SK-N-SH (cell line): ENCODE measurements around the gene ACTR1A. TPM values are rescaled to one million over a fixed set of nuclear protein-coding genes. Genes with fewer than 3 reads are reported as not detected.

Experiments
- CTCF ChIA-PET: fragments of 300-600, 350-600 bp; formaldehyde crosslinking; extraction: SDS; loops from one replicate; lab custom pipeline; 2021; lab: Yijun Ruan, JAX
- POLR2A ChIA-PET: fragments of 350-600 bp; sonication (Branson Sonifier 250); formaldehyde crosslinking; extraction: SDS; loops from one replicate; lab custom pipeline; 2020; ENCODE audit warnings: antibody characterized with exemption, inconsistent platforms; lab: Yijun Ruan, JAX
- DNase-seq: peaks from one replicate; pipeline ENCODE4 v3.0.0; 2012
- H2AFZ ChIP-seq: fragments of 200-600 bp; sonication (generic); 2 replicates; pipeline ENCODE4 v1.8.1; 2016; ENCODE audit warnings: antibody characterized with exemption, mild to moderate bottlenecking, low read depth
- H3F3A ChIP-seq: fragments of 200-600 bp; sonication (generic); replicated peaks from 2 replicates; pipeline ENCODE3; 2016; ENCODE audit warnings: antibody characterized with exemption, mild to moderate bottlenecking; ENCODE audit not compliant: insufficient read depth
- H3K27ac ChIP-seq, 2 experiments: fragments of 200-500 bp in 1 of 2; fragments of 200-600 bp in 1 of 2; sonication (Bioruptor generic) in 1 of 2; sonication (generic), shearing (Covaris generic) in 1 of 2; 2 replicates each; pipeline versions ENCODE4 v1.5.1 to v1.6.1; 2014 to 2016; ENCODE audit warnings: low read depth in 2 of 2, inconsistent platforms in 1 of 2, low read length in 1 of 2, mild to moderate bottlenecking in 1 of 2, mixed read lengths in 1 of 2
- H3K27me3 ChIP-seq: fragments of 200-600 bp; sonication (generic), shearing (Covaris generic); 2 replicates; pipeline ENCODE4 v1.6.1; 2016; ENCODE audit warnings: mixed run types; ENCODE audit not compliant: insufficient read depth
- H3K36me3 ChIP-seq, 2 experiments: fragments of 200-500 bp in 1 of 2; fragments of 200-600 bp in 1 of 2; sonication (Bioruptor generic) in 1 of 2; sonication (generic) in 1 of 2; replicated peaks in 1 of 2; 2 replicates each; pipeline versions ENCODE3 to v1.5.1; 2014 to 2016; ENCODE audit warnings: low read length in 1 of 2, mild to moderate bottlenecking in 1 of 2; ENCODE audit not compliant: insufficient read depth in 2 of 2, control insufficient read depth in 1 of 2
- H3K4me1 ChIP-seq, 2 experiments: fragments of 200-500 bp in 1 of 2; fragments of 200-600 bp in 1 of 2; sonication (Bioruptor generic) in 1 of 2; sonication (generic), shearing (Covaris generic) in 1 of 2; 2 replicates each; pipeline versions ENCODE4 v1.5.1 to v1.6.1; 2014 to 2016; ENCODE audit warnings: low read depth in 1 of 2, low read length in 1 of 2, mixed run types in 1 of 2; ENCODE audit not compliant: insufficient read depth in 2 of 2, control insufficient read depth in 1 of 2
- H3K4me2 ChIP-seq: fragments of 200-600 bp; sonication (generic), shearing (Covaris generic); 2 replicates; pipeline ENCODE4 v1.6.1; 2017; ENCODE audit warnings: mixed run types
- H3K4me3 ChIP-seq, 2 experiments: fragments of 200-500 bp in 1 of 2; fragments of 200-600 bp in 1 of 2; sonication (Bioruptor generic) in 1 of 2; sonication (generic), shearing (Covaris generic) in 1 of 2; 2 replicates each; pipeline versions ENCODE4 v1.5.1 to v1.8.1; 2014 to 2016; ENCODE audit warnings: low read depth in 2 of 2, inconsistent platforms in 1 of 2, low read length in 1 of 2, mild to moderate bottlenecking in 1 of 2, mixed read lengths in 1 of 2, moderate library complexity in 1 of 2
- H3K79me2 ChIP-seq: fragments of 200-600 bp; sonication (generic); 2 replicates; pipeline ENCODE4 v1.8.1; 2017; ENCODE audit warnings: mild to moderate bottlenecking; ENCODE audit not compliant: insufficient read depth
- H3K9ac ChIP-seq: fragments of 200-600 bp; sonication (generic); 2 replicates; pipeline ENCODE4 v1.6.1; 2017; ENCODE audit warnings: mixed run types
- H3K9me2 ChIP-seq: fragments of 200-600 bp; sonication (generic); 2 replicates; pipeline ENCODE4 v1.6.1; 2017; ENCODE audit warnings: mixed run types
- H3K9me3 ChIP-seq: fragments of 200-600 bp; sonication (generic); 2 replicates; pipeline ENCODE4 v1.6.1; 2017; ENCODE audit warnings: mixed run types, mild to moderate bottlenecking, moderate library complexity
- H4K20me1 ChIP-seq: fragments of 200-600 bp; sonication (generic); 2 replicates; pipeline ENCODE4 v1.6.1; 2017; ENCODE audit warnings: mild to moderate bottlenecking, mixed run types; ENCODE audit not compliant: insufficient read depth
- EZH2phosphoT487 ChIP-seq: fragments of 200-600 bp; sonication (generic); IDR thresholded peaks from 2 replicates; pipeline ENCODE4 v1.6.1; 2017; ENCODE audit warnings: low read depth, mixed run types, mild to moderate bottlenecking, antibody characterized with exemption, moderate library complexity, borderline replicate concordance
- FOSL2 ChIP-seq: IDR thresholded peaks from 2 replicates; pipeline ENCODE4 v1.4.0; 2012; ENCODE audit warnings: low read depth, mild to moderate bottlenecking, moderate library complexity, borderline replicate concordance
- GABPA ChIP-seq: IDR thresholded peaks from 2 replicates; pipeline ENCODE4 v1.4.0; 2012; ENCODE audit warnings: low read depth, mild to moderate bottlenecking
- NFIC ChIP-seq: IDR thresholded peaks from 2 replicates; pipeline ENCODE4 v1.4.0; 2012; ENCODE audit warnings: borderline replicate concordance
- NRF1 ChIP-seq: IDR thresholded peaks from 2 replicates; pipeline ENCODE4 v1.6.1; 2012; ENCODE audit warnings: low read depth, mild to moderate bottlenecking, low read length
- WGBS: methylation state at CpG from one replicate; pipeline ENCODE4 v1.1.6; 2017; ENCODE audit warnings: low lambda C conversion rate; 5-methylcytosine and 5-hydroxymethylcytosine counted together
- polyA plus RNA-seq, 3 experiments: library from polyadenylated mRNA; depleted of rRNA; stranded (reverse); fragments of >200 nt; gene quantifications; 2 replicates each; pipeline ENCODE4 v1.2.3, GENCODE V29; 2012
- TF ChIP-seq, protein P1 (sequence below): IDR thresholded peaks from 2 replicates; pipeline ENCODE4 v1.4.0; 2012; ENCODE audit warnings: low read depth, borderline replicate concordance
- TF ChIP-seq, protein P2 (sequence below): IDR thresholded peaks from 2 replicates; pipeline ENCODE4; 2012

ACTR1A gene
- polyA plus RNA-seq, 1 of the 3 experiments (the other 2 are of a cell fraction) = 106 TPM

DNA sequence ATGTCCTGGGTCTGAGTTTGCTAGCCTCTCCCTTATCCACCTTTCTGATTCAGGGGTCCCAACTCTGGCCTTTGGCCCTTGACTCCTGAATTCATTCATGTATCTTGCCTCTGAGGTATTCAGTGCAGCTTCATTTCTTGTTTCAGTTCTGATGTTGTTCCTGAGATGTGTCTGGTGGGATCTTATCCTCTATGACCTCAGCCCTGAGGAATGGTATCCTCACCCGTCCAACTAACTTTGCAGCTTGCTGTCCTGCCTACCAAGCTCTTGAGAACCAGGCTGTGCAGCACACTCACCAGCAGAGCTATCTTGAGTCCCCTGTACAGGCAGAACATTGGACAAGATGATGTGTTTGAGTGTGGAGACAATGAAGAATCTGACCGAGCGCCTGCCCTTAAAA lies 15.0 kb upstream of the ACTR1A start:
- H3K9ac ChIP-seq = no peak overlapping the region
- ChIA-PET POLR2A (no interaction called here), CTCF (interaction anchor here (1.1 to 1.5 kb wide), 3 partner anchors 17 to 123 kb away, joined by 3 to 6 read pairs (median 3); no protein-coding TSS in a partner anchor)
- WGBS = 62% methylated on average over 3 of the region's 3 CpGs
- H3K36me3 ChIP-seq = peaks cover 2 to 9% of the 10 kb centered on the region in 2 experiments
- H3K4me2 ChIP-seq = peak overlapping the region; percentile 27
- TF ChIP-seq NRF1 (no peak), GABPA (no peak), FOSL2 (no peak), NFIC (no peak), EZH2phosphoT487 (no peak)
- TF ChIP-seq, protein P1, sequence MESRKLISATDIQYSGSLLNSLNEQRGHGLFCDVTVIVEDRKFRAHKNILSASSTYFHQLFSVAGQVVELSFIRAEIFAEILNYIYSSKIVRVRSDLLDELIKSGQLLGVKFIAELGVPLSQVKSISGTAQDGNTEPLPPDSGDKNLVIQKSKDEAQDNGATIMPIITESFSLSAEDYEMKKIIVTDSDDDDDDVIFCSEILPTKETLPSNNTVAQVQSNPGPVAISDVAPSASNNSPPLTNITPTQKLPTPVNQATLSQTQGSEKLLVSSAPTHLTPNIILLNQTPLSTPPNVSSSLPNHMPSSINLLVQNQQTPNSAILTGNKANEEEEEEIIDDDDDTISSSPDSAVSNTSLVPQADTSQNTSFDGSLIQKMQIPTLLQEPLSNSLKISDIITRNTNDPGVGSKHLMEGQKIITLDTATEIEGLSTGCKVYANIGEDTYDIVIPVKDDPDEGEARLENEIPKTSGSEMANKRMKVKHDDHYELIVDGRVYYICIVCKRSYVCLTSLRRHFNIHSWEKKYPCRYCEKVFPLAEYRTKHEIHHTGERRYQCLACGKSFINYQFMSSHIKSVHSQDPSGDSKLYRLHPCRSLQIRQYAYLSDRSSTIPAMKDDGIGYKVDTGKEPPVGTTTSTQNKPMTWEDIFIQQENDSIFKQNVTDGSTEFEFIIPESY = no peak
- no peaks in the 10 kb centered on the region for H3K9me2 ChIP-seq
- no peaks in the 10 kb centered on the region for H3K9me3 ChIP-seq
- no peaks in the 10 kb centered on the region for H3K27me3 ChIP-seq
- H2AFZ ChIP-seq = no peak overlapping the region
- H4K20me1 ChIP-seq = no peaks in the 10 kb centered on the region
- DNase-seq = no peak
- peak overlapping the region in 1 of 2 experiments; percentile 46; a peak in 2 of 4 replicates for H3K27ac ChIP-seq
- peaks cover 9% of the 10 kb centered on the region; the same call in 1 of the 2 replicates for H3K79me2 ChIP-seq
- peaks cover under 1 to 10% of the 10 kb centered on the region in 2 experiments; a peak in 1 of 4 replicates for H3K4me1 ChIP-seq
- peaks cover 7% of the 10 kb centered on the region for H3F3A ChIP-seq
- H3K4me3 ChIP-seq = no peak overlapping the region

DNA sequence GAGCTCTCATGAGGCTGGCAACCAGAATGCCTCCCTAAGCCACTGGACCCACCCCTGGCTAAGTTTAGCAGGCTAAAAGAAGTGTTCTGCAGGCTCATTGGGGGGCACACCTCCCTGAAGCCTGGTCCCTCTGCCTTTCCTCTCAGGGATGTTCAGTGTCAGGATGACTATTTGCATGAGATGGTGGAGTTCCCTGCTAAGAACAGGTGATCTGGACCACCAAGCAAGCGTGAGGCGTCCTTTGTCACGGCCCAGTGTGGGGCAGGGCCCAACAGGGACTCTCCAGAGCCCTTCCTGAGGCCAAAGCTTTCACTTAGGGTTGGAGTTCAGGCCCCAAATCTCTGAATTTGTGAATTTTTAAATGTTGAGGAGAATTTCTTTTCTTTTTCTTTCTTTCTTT lies 13.2 kb upstream of the ACTR1A start:
- H3K4me3 ChIP-seq = no peak overlapping the region
- H3K36me3 ChIP-seq = peaks cover 8 to 20% of the 10 kb centered on the region in 2 experiments
- H3K79me2 ChIP-seq = peaks cover 5% of the 10 kb centered on the region; the same call in 1 of the 2 replicates
- H4K20me1 ChIP-seq = no peaks in the 10 kb centered on the region
- H3K4me1 ChIP-seq = 0 out of 4 replicates have a peak, but pooled peaks cover 0 to 10% of the 10 kb centered on the region in 2 experiments
- H3F3A ChIP-seq = peaks cover 7% of the 10 kb centered on the region
- ChIA-PET CTCF (interaction anchor here (1.3 to 1.4 kb wide), 2 partner anchors 37 to 68 kb away, joined by 3 to 7 read pairs; no protein-coding TSS in a partner anchor), POLR2A (no interaction called here)
- TF ChIP-seq, protein P2, sequence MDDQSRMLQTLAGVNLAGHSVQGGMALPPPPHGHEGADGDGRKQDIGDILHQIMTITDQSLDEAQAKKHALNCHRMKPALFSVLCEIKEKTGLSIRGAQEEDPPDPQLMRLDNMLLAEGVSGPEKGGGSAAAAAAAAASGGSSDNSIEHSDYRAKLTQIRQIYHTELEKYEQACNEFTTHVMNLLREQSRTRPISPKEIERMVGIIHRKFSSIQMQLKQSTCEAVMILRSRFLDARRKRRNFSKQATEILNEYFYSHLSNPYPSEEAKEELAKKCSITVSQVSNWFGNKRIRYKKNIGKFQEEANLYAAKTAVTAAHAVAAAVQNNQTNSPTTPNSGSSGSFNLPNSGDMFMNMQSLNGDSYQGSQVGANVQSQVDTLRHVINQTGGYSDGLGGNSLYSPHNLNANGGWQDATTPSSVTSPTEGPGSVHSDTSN = no peak
- H3K9me2 ChIP-seq = no peaks in the 10 kb centered on the region
- no peaks in the 10 kb centered on the region for H3K27me3 ChIP-seq
- no peak for DNase-seq
- H3K9ac ChIP-seq = no peak overlapping the region
- WGBS = 89% methylated on average over 3 of the region's 3 CpGs
- no peaks in the 10 kb centered on the region for H3K9me3 ChIP-seq
- no peak overlapping the region for H2AFZ ChIP-seq
- no peak overlapping the region for H3K4me2 ChIP-seq
- H3K27ac ChIP-seq = no peak overlapping the region
